ENCODE data around the gene SERPINA1.

The SERPINA1 gene

GRCh38 chr14:94397289-94398181 lies 9.1 kb upstream of the SERPINA1 start:
- no peak for DNase-seq

GRCh38 chr14:94396628-94397225 lies 8.3 kb upstream of the SERPINA1 start:
- DNase-seq: no peak

DNA sequence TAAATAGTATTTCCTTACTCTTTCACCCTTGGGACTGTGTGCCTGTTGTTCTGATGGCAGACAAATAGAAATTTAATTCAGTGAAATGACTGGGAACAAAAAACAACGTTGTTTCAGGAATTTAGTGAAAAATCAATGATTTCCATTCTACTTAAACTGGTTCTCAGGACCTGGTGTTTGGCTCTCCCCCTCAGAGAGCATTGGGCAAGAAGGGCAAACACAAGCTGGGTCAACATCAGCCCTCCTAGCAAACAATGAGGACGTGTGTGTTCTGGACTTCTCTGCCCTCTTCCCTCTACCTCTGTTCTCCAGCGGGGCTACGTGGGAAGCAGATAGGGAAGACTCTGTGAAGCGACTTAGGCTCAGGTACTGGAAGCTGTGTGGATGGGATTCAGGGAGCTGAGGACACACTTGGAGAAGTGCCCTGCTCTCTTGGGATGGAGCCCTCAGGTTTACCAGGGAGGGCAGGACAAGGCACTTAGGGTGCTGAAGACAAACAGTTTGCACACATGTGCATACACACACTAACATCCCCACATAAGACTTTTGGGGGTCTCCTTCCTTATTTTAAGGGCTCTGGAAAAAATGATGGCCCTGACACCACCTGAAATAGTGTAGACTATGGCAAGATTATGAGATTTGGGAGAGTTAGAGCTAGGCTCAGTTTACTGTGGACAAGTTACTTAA lies 7.6 kb upstream of the SERPINA1 start:
- no peak for DNase-seq

- DNase-seq: no peak
Measured at GRCh38 chr14:94395282-94395887, 7.0 kb upstream of the SERPINA1 start.

GRCh38 chr14:94394581-94395207 lies 6.3 kb upstream of the SERPINA1 start:
- DNase-seq: no peak

- no peak for DNase-seq
Measured at GRCh38 chr14:94394025-94394493, 5.7 kb upstream of the SERPINA1 start.

DNA sequence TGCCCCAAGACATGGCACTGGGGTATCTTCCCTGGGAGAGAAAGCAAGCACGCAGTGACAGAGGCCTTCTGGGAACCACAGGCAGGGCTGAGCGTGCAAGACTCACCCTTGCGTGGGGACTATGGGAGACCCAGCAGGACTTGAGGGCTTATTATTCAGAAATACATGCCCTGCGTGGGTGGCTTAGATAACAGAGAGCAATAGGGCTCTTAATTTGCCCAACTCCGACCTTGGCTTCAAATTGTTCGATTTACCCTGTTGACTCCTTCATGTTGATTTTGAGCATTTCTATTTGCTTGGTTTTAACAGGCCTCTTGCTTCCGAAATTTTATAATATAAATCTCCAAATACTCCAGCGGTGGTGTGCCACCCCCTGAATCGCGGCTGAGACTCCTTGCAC lies 5.1 kb upstream of the SERPINA1 start:
- DNase-seq: no peak

- no peak for DNase-seq
Measured at GRCh38 chr14:94392510-94392935, 4.1 kb upstream of the SERPINA1 start.

- DNase-seq: no peak
Measured at GRCh38 chr14:94391281-94391975, 3.0 kb upstream of the SERPINA1 start.

GRCh38 chr14:94390372-94391086 lies 2.1 kb upstream of the SERPINA1 start:
- DNase-seq: no peak

- no peak for DNase-seq
Measured at GRCh38 chr14:94389731-94390371, 1.4 kb upstream of the SERPINA1 start.

GRCh38 chr14:94389104-94389469 lies 685 bp upstream of the SERPINA1 start:
- DNase-seq: no peak

- DNase-seq: no peak
Measured at GRCh38 chr14:94388027-94388383, 397 bp downstream of the SERPINA1 start.

DNA sequence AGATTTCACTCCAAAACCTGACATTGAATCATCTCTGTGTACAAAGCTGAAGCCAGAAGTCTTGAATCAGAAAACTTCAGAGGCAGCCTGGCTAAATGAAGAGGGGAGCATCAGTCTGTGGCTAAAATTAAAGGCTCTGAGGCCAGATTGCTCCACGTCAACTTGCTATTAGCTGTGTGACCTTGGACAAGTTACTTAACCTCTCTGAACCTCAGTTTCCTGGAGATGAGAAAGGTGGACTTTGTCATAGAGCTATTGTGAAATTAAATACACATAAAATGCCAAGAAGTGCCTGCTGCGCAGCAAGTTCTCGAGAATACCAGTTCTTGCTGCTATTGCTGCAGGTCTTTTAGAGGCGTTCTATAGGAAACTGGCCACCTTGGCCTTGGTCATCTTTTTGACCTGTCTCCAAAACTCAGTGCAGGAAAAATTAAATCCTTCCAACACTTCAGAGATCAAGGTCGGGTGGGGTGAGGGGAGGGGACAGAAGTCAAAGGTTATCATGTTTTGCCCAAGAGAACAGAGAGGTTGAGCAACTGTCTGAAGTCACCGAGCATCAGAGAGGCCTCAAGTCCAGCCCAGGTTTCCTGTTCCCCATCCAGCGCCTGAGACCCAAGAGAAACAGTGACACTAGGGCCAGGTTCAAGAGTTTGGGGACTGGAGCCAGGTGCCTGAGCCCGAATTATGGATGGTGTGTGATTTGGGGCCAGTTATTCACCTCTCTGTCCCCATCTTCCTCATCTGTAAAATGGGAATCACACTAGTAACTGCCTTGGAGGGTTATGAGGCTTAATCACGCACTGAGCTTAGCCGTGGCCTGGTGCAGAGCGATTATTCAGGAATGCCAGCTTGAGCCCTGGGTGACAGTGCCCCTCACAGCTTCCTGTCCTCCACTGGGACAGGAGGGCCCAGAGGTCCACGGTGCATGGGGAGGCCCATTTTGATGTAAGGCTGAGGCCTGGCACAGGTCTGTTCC lies 1.1 kb downstream of the SERPINA1 start:
- DNase-seq: no peak

- no peak for DNase-seq
Measured at GRCh38 chr14:94386085-94387031, 2.0 kb downstream of the SERPINA1 start.

DNA sequence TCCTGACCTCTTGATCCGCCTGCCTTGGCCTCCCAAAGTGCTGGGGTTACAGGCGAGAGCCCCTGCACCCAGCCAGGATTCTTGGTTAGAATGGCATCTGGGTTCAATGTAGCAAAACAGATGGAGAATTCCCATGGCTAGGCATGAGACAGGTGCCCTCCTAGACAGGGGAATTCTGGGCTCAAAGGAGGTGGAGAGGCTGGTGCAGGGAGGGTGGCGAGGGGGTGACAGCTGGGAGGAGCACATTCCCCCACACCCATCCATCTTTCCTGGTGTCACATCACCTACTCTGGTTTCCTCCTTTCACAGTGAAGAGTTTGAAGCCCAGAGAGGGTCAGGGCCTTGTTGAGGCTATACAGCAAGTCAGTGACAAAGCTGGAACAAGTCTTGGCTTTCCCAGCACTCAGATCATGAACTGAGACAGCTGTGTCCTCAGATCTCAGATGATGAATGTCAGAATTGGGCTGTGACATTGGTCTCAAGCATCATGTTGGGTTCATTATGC lies 2.8 kb downstream of the SERPINA1 start:
- DNase-seq: no peak

DNA sequence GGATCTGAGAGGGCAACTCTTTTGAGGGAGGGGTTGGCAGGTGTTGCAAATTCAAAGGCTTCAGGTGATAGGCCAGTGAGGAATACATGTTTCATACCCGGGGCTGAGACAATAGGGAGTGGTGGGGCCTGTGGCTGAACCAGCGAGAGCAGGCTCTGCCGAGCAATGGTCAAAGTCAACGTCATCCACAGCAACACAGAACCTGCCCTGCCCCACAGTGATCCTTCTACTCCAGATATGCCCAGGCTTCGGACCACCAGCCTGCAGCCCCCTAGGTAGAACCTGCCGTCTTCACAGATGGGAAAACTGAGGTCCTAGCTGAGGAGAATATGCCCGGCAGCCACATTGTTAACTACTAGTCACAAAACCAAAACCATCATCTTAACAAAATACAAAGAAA lies 4.1 kb downstream of the SERPINA1 start:
- DNase-seq: no peak

- DNase-seq: no peak
Measured at GRCh38 chr14:94383777-94384176, 4.6 kb downstream of the SERPINA1 start.
